Vagina (tissue), 2 donors: ENCODE measurements around the gene MAPK8IP1. TPM values are rescaled to one million over a fixed set of nuclear protein-coding genes. Genes with fewer than 3 reads are reported as not detected.

Experiments used
- DNase-seq, 2 donors: peaks; one replicate each; pipeline ENCODE4 v3.0.0-alpha.2; 2017; ENCODE audit errors: extremely low spot score in 2 of 2
- H3K27ac ChIP-seq: fragments of 200-600 bp; sonication (generic); one replicate; pipeline ENCODE4 v1.5.1; 2019
- H3K27me3 ChIP-seq: fragments of 200-600 bp; sonication (generic); one replicate; pipeline ENCODE4 v1.5.1; 2019
- H3K36me3 ChIP-seq, 2 donors: fragments of 200-600 bp; sonication (generic); one replicate each; pipeline ENCODE4 v1.5.1; 2017 to 2019
- H3K4me1 ChIP-seq: fragments of 200-600 bp; sonication (generic); one replicate; pipeline ENCODE4 v1.5.1; 2019
- H3K4me3 ChIP-seq, 2 donors: fragments of 200-600 bp; sonication (generic); 1 replicate in 1 of 2; 2 replicates in 1 of 2; pipeline ENCODE4 v1.5.1; 2016 to 2019
- H3K9me3 ChIP-seq: fragments of 200-600 bp; sonication (generic); one replicate; pipeline ENCODE4 v1.5.1; 2019
- POLR2A ChIP-seq, 2 donors: fragments of 450-650 bp; IDR thresholded peaks; one replicate each; pipeline ENCODE4 v1.6.1; 2017; ENCODE audit warnings: antibody characterized with exemption in 2 of 2, mild to moderate bottlenecking in 2 of 2, moderate library complexity in 2 of 2
- POLR2AphosphoS5 ChIP-seq, 2 donors: sonication (generic); formaldehyde crosslinking; IDR thresholded peaks; one replicate each; pipeline ENCODE4 v1.9.0; 2017; ENCODE audit warnings: antibody characterized with exemption in 2 of 2, mild to moderate bottlenecking in 2 of 2, low read depth in 1 of 2; ENCODE audit not compliant: insufficient read depth in 1 of 2
- intact Hi-C: fragments of 100-400 bp; cut with DNase I; formaldehyde crosslinking; loops from one replicate; pipeline ENCODE4 v1.15.1; 2023
- total RNA-seq: library from RNA; depleted of rRNA; stranded (reverse); fragments of >200 nt; gene quantifications from one replicate; pipeline ENCODE4 v1.2.3, GENCODE V29; 2016
- TF ChIP-seq, protein P1 (sequence below), 3 experiments: fragments of 450-650 bp in 2 of 3; fragments of 200-600 bp in 1 of 3; sonication (generic) in 1 of 3; IDR thresholded peaks; one replicate each; pipeline ENCODE4 v1.5.1; 2017 to 2019; ENCODE audit warnings: antibody characterized with exemption in 3 of 3, mild to moderate bottlenecking in 2 of 3, moderate library complexity in 2 of 3

Gene MAPK8IP1
- total RNA-seq, 1 donor from 2014 or later, result 7.1 TPM

DNA sequence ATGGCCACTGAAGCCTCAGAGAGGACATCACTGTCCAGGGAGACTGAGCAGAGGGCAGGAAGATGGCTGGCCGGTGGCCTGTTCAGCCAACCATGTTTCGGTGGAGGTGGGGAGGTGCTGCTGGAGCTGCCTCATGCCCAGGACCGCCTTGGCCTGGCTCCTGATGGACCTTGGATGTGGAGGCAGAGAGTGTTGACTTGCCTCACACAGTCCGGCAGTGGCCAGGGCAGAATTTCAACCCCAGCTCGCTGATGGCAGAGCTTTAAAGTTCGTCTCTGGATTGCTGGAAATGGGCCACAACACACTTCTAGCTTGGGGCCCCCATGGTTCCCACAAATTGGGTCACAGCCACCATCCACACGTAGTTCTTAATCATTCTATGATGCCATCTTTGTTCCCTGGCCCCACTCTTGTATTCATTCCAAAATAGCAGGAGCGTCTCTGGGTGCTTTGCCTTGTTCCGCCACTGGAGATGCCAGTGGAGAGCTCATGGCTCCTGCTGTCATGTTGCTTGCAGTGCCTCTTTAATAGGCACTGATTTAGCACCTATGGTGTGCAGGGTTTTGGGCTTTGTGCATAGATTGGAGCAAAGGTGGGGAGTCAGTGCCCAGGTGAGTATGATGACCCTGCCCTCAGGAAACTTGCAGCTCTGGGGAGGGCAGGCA, 5.6 kb downstream of the MAPK8IP1 start:
- H3K9me3 ChIP-seq, result no peaks in the 10 kb centered on the region
- intact Hi-C loops, result no loop called here

DNA sequence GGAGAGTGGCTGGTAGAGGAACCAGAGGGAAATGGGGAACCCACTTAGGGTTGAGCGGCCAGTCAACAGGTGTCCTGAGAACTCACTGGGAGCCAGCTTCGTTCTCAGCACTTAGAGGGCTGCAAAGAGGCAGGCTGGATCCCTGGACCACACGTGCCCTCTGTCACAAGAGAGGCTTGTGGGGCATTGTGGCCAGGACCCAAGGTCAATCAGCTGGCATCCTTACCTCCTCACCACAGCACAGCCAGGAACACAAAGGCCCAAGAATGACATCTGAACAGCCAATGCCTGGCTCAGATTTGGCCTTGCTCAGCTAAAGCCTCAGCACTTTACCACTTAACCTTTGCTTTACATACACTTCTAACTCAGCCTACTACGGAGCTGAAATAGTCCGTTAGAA, 7.4 kb downstream of the MAPK8IP1 start:
- H3K9me3 ChIP-seq, result no peaks in the 10 kb centered on the region
- DNase-seq, result no peak
- H3K27ac ChIP-seq, result no peak overlapping the region
- no peaks in the 10 kb centered on the region for H3K4me1 ChIP-seq
- intact Hi-C loops, result no loop called here
- no peaks in the 10 kb centered on the region for H3K27me3 ChIP-seq
- no peak overlapping the region for H3K4me3 ChIP-seq
- no peaks in the 10 kb centered on the region for H3K36me3 ChIP-seq
- TF ChIP-seq POLR2A (IDR thresholded peaks at IDR 0.05) (no peak), POLR2AphosphoS5 (IDR thresholded peaks at IDR 0.05; ENCODE audit: insufficient read depth in 1 of 2, low read depth in 1 of 2) (no peak)
- TF ChIP-seq, protein P1, sequence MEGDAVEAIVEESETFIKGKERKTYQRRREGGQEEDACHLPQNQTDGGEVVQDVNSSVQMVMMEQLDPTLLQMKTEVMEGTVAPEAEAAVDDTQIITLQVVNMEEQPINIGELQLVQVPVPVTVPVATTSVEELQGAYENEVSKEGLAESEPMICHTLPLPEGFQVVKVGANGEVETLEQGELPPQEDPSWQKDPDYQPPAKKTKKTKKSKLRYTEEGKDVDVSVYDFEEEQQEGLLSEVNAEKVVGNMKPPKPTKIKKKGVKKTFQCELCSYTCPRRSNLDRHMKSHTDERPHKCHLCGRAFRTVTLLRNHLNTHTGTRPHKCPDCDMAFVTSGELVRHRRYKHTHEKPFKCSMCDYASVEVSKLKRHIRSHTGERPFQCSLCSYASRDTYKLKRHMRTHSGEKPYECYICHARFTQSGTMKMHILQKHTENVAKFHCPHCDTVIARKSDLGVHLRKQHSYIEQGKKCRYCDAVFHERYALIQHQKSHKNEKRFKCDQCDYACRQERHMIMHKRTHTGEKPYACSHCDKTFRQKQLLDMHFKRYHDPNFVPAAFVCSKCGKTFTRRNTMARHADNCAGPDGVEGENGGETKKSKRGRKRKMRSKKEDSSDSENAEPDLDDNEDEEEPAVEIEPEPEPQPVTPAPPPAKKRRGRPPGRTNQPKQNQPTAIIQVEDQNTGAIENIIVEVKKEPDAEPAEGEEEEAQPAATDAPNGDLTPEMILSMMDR (IDR thresholded peaks at IDR 0.05), result no peak

More for the DNA sequence above, 5.6 kb downstream of the MAPK8IP1 start:
- H3K4me3 ChIP-seq, result no peak overlapping the region
- TF ChIP-seq, protein P1 (IDR thresholded peaks at IDR 0.05), result no peak
- TF ChIP-seq POLR2A (IDR thresholded peaks at IDR 0.05), result no peak
- TF ChIP-seq POLR2AphosphoS5 (IDR thresholded peaks at IDR 0.05; ENCODE audit: insufficient read depth in 1 of 2, low read depth in 1 of 2), result no peak
- H3K27me3 ChIP-seq, result no peaks in the 10 kb centered on the region
- H3K27ac ChIP-seq, result no peak overlapping the region
- no peak for DNase-seq
- H3K36me3 ChIP-seq, result no peaks in the 10 kb centered on the region
- H3K4me1 ChIP-seq, result peaks cover under 1% of the 10 kb centered on the region

DNA sequence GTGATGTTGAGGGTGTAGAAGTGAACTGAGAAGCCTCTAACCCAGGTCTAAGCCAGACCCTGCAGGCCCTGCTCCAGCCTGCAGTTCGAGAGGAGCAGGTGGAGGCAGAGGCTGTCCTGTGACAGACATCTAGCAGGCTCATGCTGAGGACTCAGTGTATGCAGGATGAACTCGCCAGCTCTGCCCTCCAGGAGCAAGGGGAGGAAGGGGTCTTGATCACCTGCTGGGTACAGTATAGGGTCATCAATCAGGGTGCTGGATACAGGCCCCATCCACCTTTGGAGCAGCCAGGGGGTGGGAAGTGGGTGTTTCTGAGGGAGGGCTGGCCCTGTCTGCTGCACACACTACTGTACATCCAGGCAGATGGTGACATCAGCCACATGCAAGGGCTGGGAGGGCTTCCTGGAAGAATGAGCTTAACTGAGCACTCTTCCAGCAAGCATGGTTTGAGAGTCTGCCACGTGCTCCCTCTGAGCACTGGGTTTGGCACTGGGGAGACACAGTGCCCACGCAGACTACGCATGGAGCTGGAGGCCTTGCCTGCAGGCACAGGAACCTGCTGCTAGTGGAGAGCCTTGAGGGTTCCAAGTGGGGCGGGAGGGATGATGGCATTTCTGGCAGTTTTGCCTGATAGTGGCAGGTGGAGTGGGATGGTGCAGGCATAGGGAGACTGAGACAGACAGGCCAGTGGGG, 9.2 kb downstream of the MAPK8IP1 start:
- TF ChIP-seq, protein P1 (IDR thresholded peaks at IDR 0.05), result no peak
- no peak for TF ChIP-seq POLR2AphosphoS5 (IDR thresholded peaks at IDR 0.05; ENCODE audit: insufficient read depth in 1 of 2, low read depth in 1 of 2)
- TF ChIP-seq POLR2A (IDR thresholded peaks at IDR 0.05), result no peak
- H3K9me3 ChIP-seq, result no peaks in the 10 kb centered on the region
- no peaks in the 10 kb centered on the region for H3K27me3 ChIP-seq
- H3K4me1 ChIP-seq, result peaks cover 9% of the 10 kb centered on the region
- H3K36me3 ChIP-seq, result no peaks in the 10 kb centered on the region
- no peak for DNase-seq
- H3K27ac ChIP-seq, result no peak overlapping the region
- intact Hi-C loops, result no loop called here
- no peak overlapping the region for H3K4me3 ChIP-seq

DNA sequence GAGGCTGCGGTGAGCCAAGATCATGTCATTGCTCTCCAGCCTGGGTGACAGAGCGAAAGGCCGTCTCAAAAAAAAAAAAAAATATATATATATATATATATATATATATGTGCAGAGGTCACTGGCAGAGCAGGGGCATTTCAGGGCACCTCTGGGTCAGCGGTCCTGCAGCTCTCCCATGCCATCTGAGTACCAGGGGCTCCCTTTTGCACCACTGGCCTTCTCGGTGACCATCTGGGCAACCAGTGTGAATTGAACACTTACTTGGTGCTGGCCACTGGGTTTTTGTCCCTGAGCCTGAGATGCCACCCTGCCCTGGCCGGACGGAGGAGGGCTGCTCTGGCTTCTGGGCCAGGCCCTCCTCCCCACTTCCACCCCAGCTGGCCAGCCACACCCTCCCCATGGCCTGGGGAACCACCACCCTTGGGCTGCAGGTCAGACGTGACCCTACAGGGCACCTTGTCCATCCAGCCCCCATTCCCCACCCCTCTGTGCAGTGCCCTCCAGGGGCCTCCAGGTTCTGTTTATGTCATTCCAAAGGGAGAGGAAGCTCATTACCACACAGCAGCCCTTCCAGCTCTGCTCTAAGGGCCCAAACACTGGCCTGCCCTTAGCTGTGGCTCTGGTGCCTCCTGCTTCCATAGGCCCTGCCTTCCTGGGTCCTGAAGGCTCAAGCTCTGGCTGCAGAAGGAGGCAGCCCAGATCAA, 10.3 kb downstream of the MAPK8IP1 start:
- DNase-seq, result no peak
- TF ChIP-seq POLR2A (IDR thresholded peaks at IDR 0.05) (no peak), POLR2AphosphoS5 (IDR thresholded peaks at IDR 0.05; ENCODE audit: insufficient read depth in 1 of 2, low read depth in 1 of 2) (no peak)
- TF ChIP-seq, protein P1 (IDR thresholded peaks at IDR 0.05), result no peak
- Histone ChIP-seq H3K9me3 (no peaks in the 10 kb centered on the region), H3K27me3 (no peaks in the 10 kb centered on the region), H3K36me3 (no peaks in the 10 kb centered on the region), H3K4me3 (no peak overlapping the region), H3K4me1 (peaks cover 13% of the 10 kb centered on the region), H3K27ac (no peak overlapping the region)
- intact Hi-C loops, result no loop called here
